Measurements from ENCODE around the gene SESN3.

SESN3 gene

GRCh38 chr11:95134491-95134890, 96.5 kb downstream of the SESN3 start:
- Histone ChIP-seq H4K20me1 (ENCODE audit: insufficient read depth, low read length) (no peaks in the 10 kb centered on the region), H3K4me2 (ENCODE audit: low read depth, low read length) (no peak overlapping the region), H3K9ac (ENCODE audit: low read length) (no peak overlapping the region), H3K9me3 (replicated peaks; ENCODE audit: insufficient read depth, low read length) (no peaks in the 10 kb centered on the region), H3K79me2 (ENCODE audit: low read length) (no peaks in the 10 kb centered on the region), H2AFZ (ENCODE audit: low read length) (no peak overlapping the region), H3K9me2 (replicated peaks; ENCODE audit: insufficient read depth, low read length) (no peaks in the 10 kb centered on the region), H3F3A (ENCODE audit: insufficient read depth, low read length) (no peaks in the 10 kb centered on the region), H3K36me3 (replicated peaks; ENCODE audit: insufficient read depth, low read length) (no peaks in the 10 kb centered on the region), H3K27me3 (replicated peaks; ENCODE audit: insufficient read depth, low read length) (no peaks in the 10 kb centered on the region), H3K4me3 (ENCODE audit: low read length) (no peak overlapping the region), H3K27ac (ENCODE audit: low read length) (no peak overlapping the region), H3K4me1 (ENCODE audit: low read length) (no peaks in the 10 kb centered on the region)
- no peak for TF ChIP-seq EZH2phosphoT487 (IDR thresholded peaks at IDR 0.05; ENCODE audit: low read length)
- TF ChIP-seq EZH2 (optimal IDR thresholded peaks at IDR 0.05; ENCODE audit: low read depth, low read length), result no peak
- no peak for TF ChIP-seq CTCF (IDR thresholded peaks at IDR 0.05; ENCODE audit: low read length)
- no peak for DNase-seq

GRCh38 chr11:95132956-95133355, 98.0 kb downstream of the SESN3 start:
- Histone ChIP-seq H3K9me2 (replicated peaks; ENCODE audit: insufficient read depth, low read length) (no peaks in the 10 kb centered on the region), H2AFZ (ENCODE audit: low read length) (no peak overlapping the region), H3F3A (ENCODE audit: insufficient read depth, low read length) (no peaks in the 10 kb centered on the region), H3K9ac (ENCODE audit: low read length) (no peak overlapping the region), H4K20me1 (ENCODE audit: insufficient read depth, low read length) (no peaks in the 10 kb centered on the region), H3K79me2 (ENCODE audit: low read length) (no peaks in the 10 kb centered on the region), H3K4me3 (ENCODE audit: low read length) (no peak overlapping the region), H3K4me1 (ENCODE audit: low read length) (no peaks in the 10 kb centered on the region), H3K9me3 (replicated peaks; ENCODE audit: insufficient read depth, low read length) (no peaks in the 10 kb centered on the region), H3K36me3 (replicated peaks; ENCODE audit: insufficient read depth, low read length) (no peaks in the 10 kb centered on the region), H3K4me2 (ENCODE audit: low read depth, low read length) (no peak overlapping the region), H3K27ac (ENCODE audit: low read length) (no peak overlapping the region), H3K27me3 (replicated peaks; ENCODE audit: insufficient read depth, low read length) (no peaks in the 10 kb centered on the region)
- TF ChIP-seq EZH2phosphoT487 (IDR thresholded peaks at IDR 0.05; ENCODE audit: low read length) (no peak), CTCF (IDR thresholded peaks at IDR 0.05; ENCODE audit: low read length) (no peak), EZH2 (optimal IDR thresholded peaks at IDR 0.05; ENCODE audit: low read depth, low read length) (no peak)
- DNase-seq, result no peak

GRCh38 chr11:95128602-95129001, 102.4 kb downstream of the SESN3 start:
- Histone ChIP-seq H3K4me3 (ENCODE audit: low read length) (no peak overlapping the region), H4K20me1 (ENCODE audit: insufficient read depth, low read length) (no peaks in the 10 kb centered on the region), H3K4me1 (ENCODE audit: low read length) (no peaks in the 10 kb centered on the region), H3F3A (ENCODE audit: insufficient read depth, low read length) (no peaks in the 10 kb centered on the region), H3K27ac (ENCODE audit: low read length) (no peak overlapping the region), H3K9me3 (replicated peaks; ENCODE audit: insufficient read depth, low read length) (no peaks in the 10 kb centered on the region), H3K4me2 (ENCODE audit: low read depth, low read length) (no peak overlapping the region), H3K27me3 (replicated peaks; ENCODE audit: insufficient read depth, low read length) (no peaks in the 10 kb centered on the region), H3K9me2 (replicated peaks; ENCODE audit: insufficient read depth, low read length) (no peaks in the 10 kb centered on the region), H3K36me3 (replicated peaks; ENCODE audit: insufficient read depth, low read length) (no peaks in the 10 kb centered on the region), H3K79me2 (ENCODE audit: low read length) (no peaks in the 10 kb centered on the region), H2AFZ (ENCODE audit: low read length) (no peak overlapping the region), H3K9ac (ENCODE audit: low read length) (no peak overlapping the region)
- TF ChIP-seq EZH2phosphoT487 (IDR thresholded peaks at IDR 0.05; ENCODE audit: low read length) (no peak), CTCF (IDR thresholded peaks at IDR 0.05; ENCODE audit: low read length) (no peak), EZH2 (optimal IDR thresholded peaks at IDR 0.05; ENCODE audit: low read depth, low read length) (no peak)
- DNase-seq, result no peak

All from MM.1S (cell line).